ENCODE data around the gene FUBP1. TPM values are rescaled to one million over a fixed set of nuclear protein-coding genes. Genes with fewer than 3 reads are reported as not detected.

The FUBP1 gene
- total and polyA plus RNA-seq, 2 of the 13 experiments (the other 11 are each of a cell fraction or from before 2014, with no cell fraction given): 98.1 to 166 TPM

GRCh38 chr1:78004719-78005447 lies 26.0 kb upstream of the FUBP1 start, which contains the start of gene DNAJB4 (continued):
- TF ChIP-seq, protein P1, sequence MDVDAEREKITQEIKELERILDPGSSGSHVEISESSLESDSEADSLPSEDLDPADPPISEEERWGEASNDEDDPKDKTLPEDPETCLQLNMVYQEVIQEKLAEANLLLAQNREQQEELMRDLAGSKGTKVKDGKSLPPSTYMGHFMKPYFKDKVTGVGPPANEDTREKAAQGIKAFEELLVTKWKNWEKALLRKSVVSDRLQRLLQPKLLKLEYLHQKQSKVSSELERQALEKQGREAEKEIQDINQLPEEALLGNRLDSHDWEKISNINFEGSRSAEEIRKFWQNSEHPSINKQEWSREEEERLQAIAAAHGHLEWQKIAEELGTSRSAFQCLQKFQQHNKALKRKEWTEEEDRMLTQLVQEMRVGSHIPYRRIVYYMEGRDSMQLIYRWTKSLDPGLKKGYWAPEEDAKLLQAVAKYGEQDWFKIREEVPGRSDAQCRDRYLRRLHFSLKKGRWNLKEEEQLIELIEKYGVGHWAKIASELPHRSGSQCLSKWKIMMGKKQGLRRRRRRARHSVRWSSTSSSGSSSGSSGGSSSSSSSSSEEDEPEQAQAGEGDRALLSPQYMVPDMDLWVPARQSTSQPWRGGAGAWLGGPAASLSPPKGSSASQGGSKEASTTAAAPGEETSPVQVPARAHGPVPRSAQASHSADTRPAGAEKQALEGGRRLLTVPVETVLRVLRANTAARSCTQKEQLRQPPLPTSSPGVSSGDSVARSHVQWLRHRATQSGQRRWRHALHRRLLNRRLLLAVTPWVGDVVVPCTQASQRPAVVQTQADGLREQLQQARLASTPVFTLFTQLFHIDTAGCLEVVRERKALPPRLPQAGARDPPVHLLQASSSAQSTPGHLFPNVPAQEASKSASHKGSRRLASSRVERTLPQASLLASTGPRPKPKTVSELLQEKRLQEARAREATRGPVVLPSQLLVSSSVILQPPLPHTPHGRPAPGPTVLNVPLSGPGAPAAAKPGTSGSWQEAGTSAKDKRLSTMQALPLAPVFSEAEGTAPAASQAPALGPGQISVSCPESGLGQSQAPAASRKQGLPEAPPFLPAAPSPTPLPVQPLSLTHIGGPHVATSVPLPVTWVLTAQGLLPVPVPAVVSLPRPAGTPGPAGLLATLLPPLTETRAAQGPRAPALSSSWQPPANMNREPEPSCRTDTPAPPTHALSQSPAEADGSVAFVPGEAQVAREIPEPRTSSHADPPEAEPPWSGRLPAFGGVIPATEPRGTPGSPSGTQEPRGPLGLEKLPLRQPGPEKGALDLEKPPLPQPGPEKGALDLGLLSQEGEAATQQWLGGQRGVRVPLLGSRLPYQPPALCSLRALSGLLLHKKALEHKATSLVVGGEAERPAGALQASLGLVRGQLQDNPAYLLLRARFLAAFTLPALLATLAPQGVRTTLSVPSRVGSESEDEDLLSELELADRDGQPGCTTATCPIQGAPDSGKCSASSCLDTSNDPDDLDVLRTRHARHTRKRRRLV (CRISPR knock-in tag; IDR thresholded peaks at IDR 0.05): peak; percentile 63
- TF ChIP-seq ZBTB1 (CRISPR knock-in tag; IDR thresholded peaks at IDR 0.05; ENCODE audit: borderline replicate concordance) (no peak), ZNF781 (CRISPR knock-in tag; IDR thresholded peaks at IDR 0.05; ENCODE audit: borderline replicate concordance, not compliant biosample characterization) (no peak), MAFK (conservative IDR thresholded peaks at IDR 0.05 in 1 of 2, IDR thresholded peaks at IDR 0.05 in 1 of 2; ENCODE audit: low read length in 2 of 2) (no peak), POLR2A (IDR thresholded peaks at IDR 0.05; ENCODE audit: insufficient read depth in 1 of 2, low read depth in 2 of 2, low read length in 2 of 2) (peak in 1 of 2 experiments; percentile 63; a peak in 2 of 4 replicates), ZNF776 (CRISPR knock-in tag; IDR thresholded peaks at IDR 0.05) (no peak), CHD4 (IDR thresholded peaks at IDR 0.05; ENCODE audit: borderline replicate concordance, low read length) (0 out of 2 replicates have a peak, but pooled peaks have one; percentile 1), NAIF1 (CRISPR knock-in tag; IDR thresholded peaks at IDR 0.05; ENCODE audit: borderline replicate concordance) (0 out of 2 replicates have a peak, but pooled peaks have one; percentile 33), HDAC2 (CRISPR knock-in tag; IDR thresholded peaks at IDR 0.05) (peak; percentile 37; the same call in 1 of the 2 replicates), ZIK1 (CRISPR knock-in tag; IDR thresholded peaks at IDR 0.05; ENCODE audit: borderline replicate concordance, low read depth) (no peak), ZNF564 (CRISPR knock-in tag; IDR thresholded peaks at IDR 0.05) (no peak), SIN3A (IDR thresholded peaks at IDR 0.05; ENCODE audit: borderline replicate concordance, low read depth, low read length) (peak; percentile 66; the same call in 1 of the 2 replicates), HBP1 (CRISPR knock-in tag; IDR thresholded peaks at IDR 0.05; ENCODE audit: low read depth) (peak; percentile 35; the same call in 1 of the 2 replicates), YEATS2 (CRISPR knock-in tag; IDR thresholded peaks at IDR 0.05; ENCODE audit: borderline replicate concordance) (peak; percentile 42; the same call in 1 of the 2 replicates), ZBTB21 (CRISPR knock-in tag; IDR thresholded peaks at IDR 0.05) (peak; percentile 58; the same call in 1 of the 2 replicates), MEF2D (CRISPR knock-in tag; IDR thresholded peaks at IDR 0.05) (no peak), TARDBP (CRISPR knock-in tag; IDR thresholded peaks at IDR 0.05) (0 out of 2 replicates have a peak, but pooled peaks have one; percentile 20), TFAP4 (IDR thresholded peaks at IDR 0.05; ENCODE audit: borderline replicate concordance, low read depth) (peak; percentile 63; the same call in 1 of the 2 replicates), CREM (IDR thresholded peaks at IDR 0.05) (peak; percentile 57; the same call in 1 of the 2 replicates), CREM (CRISPR knock-in tag; IDR thresholded peaks at IDR 0.05) (no peak), MED1 (CRISPR knock-in tag; IDR thresholded peaks at IDR 0.05) (peak; percentile 45; the same call in 1 of the 2 replicates), POGZ (CRISPR knock-in tag; IDR thresholded peaks at IDR 0.05) (peak; percentile 35; the same call in 1 of the 2 replicates)
- TF ChIP-seq, protein P2, sequence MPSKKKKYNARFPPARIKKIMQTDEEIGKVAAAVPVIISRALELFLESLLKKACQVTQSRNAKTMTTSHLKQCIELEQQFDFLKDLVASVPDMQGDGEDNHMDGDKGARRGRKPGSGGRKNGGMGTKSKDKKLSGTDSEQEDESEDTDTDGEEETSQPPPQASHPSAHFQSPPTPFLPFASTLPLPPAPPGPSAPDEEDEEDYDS (CRISPR knock-in tag; IDR thresholded peaks at IDR 0.05): peak; percentile 95
